Suppressor macrophage treated with lipopolysaccharide for 4 hours (primary cell): ENCODE data around the gene TOP2A.
A peak's percentile ranks its signal among the peaks of the same experiment; 100 is the strongest.

Source experiments
- DNase-seq: peaks from one replicate; pipeline ENCODE4 v3.0.0-alpha.2; 2020

TOP2A gene

DNA sequence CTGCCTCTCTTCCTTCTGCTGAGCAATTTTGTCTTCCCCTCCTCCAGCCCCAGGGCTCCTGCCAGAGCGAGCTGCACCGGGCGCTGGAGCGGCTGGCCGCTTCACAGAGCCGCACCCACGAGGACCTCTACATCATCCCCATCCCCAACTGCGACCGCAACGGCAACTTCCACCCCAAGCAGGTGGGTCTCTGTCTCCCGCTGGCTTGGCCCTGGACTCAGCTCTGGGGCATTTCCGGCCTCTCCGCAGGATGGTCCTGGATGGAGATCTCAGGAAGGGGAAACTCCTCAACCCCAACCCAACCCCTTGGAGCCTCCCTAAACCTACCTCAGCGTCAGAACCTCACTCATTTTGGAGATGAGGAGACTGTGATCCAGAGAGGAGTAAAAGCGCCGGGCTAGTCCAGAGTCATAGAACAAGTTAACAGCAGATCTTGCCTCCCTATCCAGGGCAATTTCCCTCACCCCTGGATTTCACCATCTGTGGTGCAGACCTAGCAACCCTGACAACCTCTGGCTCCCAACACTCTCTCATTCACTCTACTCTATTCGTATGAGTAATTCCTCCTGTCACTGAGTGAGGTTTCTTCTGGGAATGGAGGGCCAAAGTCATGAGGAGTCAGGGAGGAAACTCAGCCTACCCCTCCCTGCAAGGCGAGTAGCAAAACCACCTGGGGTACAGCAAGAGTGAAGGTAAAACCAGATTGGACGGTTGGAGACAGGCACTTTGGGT lies 36.4 kb upstream of the TOP2A start:
- DNase-seq: no peak

DNA sequence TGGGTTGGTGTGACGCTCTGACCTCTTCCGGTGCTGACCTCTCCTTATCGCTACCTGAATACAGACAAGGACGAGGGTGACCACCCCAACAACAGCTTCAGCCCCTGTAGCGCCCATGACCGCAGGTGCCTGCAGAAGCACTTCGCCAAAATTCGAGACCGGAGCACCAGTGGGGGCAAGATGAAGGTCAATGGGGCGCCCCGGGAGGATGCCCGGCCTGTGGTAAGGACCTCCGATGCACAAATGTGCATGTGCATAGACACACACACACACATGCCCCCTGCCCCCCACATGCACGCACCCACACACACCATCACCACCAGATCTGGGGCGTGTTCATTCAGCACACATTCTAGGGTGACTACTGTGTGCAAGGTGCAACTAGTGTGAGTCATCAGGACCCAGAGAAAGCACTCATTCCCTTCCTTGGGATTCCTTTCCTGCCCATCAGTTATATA lies 35.3 kb upstream of the TOP2A start:
- no peak for DNase-seq

DNA sequence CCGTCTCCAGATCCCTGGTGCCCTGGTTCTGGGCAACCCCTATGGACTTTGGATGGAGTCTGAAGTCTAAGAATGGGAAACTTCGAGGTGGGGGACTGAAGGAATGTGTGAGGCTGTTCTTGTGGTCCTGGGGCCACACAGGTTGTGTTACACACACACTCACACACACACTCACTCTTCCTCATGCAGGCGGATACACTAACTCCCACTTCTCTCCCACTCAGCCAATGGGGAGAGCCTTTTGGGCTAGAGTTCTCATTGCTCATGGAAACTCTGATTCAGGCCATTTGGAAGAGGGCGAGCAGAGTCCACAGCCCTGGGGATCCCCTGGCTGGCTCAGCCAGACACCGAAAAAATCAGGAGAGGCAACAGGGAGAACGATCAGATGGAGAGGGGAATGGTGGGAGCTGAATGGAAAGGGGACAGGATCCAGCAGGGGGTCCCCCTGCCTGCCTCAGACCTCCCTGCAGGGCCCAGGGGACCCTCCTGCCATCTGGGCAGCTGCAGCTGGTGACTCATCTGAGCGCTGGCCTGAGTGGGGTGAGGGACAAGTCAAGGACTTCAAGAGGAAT lies 34.6 kb upstream of the TOP2A start:
- no peak for DNase-seq

DNA sequence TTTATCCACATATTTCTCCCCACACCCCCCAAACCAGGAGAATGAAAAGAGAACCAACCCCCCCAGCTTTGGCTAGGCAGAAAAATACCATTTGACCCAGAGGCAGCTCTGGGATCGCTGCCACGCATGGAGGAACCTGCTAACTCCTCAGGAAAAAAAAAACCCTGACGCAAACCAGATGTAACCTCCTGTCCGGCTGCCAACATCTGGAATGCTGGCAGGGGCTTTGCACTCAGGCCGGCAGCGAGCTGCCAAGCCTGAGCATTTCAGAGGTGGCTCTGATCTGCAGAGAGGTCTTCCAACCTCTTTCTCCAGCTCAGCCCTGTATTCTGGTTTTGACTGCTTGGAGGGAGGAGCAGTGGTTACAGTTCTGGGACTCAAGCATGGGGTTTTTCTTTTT lies 33.7 kb upstream of the TOP2A start:
- no peak for DNase-seq

DNA sequence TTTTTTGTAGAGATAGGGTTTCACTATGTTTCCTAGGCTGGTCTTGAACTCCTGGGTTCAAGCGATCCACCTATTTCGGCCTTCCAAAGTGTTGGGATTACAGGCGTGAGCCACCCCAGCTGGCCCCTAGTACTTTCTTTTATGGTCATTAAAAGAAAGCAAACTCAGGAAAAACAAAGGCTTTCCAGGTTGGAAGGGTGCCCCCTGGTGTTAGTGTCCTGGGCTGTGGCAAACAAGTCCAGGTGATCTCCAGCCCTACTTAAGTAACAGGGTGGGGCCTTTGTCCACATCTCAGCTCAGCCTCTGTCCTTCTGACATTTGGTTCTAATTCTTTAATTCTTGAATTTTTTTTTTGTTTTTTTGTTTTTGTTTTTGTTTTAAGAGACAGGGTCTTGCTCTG lies 32.5 kb upstream of the TOP2A start:
- DNase-seq: peak; percentile 46

DNA sequence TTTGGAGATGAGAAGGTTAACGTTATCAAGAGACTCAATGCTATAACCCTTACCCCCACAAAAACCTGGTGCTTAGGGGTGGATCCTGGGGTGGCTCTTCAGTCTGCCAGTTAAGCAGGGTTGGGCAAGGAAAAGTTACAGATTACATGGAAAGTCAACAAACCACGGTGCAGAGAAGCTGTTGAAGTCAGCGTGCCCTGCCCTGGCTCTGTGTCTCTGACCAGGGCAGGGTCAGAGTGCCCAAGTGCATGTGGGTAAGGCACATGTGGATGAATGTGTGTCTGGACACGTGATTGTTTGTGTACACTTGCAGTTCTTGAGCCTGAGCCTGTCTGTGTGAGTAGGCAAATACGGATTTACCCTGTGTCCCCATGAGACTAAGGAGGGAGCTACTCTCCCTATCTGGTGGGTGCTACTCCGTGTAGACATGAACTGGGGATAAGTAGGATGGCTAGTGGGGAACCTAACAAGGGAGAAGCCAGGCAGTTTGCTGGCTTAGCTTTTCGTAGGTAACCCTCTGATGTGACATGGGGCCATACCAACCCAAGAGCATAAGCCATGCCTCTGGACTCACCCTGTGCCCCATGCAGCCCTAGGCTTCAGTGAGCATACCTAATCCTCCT lies 31.1 kb upstream of the TOP2A start:
- peak; percentile 40 for DNase-seq

DNA sequence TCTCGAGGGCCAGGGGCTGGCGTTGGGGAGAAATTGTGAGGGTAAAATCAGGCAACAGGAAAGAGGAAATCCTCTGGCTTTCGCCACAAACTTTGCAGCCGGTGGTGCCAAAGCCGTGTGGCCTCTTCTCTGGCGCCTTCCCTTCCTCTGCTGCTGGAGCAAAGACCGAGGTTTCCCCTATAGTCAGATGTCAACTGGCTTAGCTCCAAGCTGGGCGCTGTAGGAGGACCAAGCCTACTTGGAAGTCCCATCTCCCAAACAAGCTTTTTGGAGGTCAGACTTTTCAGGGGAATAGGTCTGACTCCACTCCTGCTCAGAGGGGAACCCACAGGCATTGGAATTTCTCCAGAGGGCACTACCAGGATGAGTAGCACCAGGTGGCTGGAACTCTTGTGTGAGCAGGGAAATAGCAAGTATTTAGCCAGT lies 30.5 kb upstream of the TOP2A start:
- DNase-seq: peak; percentile 65

DNA sequence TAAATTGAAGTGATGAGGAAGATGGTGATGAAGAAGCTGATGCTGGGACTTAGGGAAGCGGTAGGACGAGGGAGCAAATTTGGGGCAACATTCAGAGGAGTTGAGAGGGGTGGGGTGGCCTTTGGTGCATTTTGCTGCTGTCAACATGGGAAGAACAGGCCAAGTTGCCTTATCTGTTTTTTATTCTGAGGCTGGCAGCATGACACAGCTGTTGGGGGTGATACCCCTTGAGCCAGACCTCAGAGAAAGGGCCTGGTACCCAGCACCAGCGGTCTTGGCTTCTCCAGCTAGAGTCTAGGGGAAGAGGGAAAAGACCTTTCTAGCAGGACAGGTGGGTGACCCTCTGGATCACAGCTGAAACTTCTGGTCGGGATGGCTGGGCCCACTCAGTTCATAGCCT lies 30.1 kb upstream of the TOP2A start:
- DNase-seq: no peak

DNA sequence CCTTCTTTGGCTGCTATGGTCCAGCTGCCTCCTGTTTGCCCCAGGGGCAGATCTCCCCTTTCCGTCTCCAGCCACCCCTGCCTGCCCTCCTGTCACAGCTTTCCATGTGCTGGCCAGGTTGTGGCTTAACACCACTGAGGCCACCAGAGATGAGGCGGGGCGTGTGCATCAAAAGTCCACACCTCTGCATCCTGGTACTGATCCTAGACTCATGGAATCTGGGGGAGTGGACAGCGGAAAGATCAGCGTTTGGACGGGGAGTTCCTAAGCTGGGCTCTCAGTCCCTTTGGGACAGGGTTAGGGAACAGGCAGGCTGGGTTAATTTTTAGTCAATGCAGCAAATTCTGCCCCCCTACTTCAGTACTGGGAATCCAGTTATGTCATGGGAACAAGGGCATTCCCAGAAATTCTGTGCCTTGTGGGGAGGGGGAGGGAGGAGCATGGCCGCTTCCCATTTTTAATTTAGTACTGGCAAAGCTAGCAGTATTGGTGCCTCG lies 29.5 kb upstream of the TOP2A start:
- DNase-seq: no peak

DNA sequence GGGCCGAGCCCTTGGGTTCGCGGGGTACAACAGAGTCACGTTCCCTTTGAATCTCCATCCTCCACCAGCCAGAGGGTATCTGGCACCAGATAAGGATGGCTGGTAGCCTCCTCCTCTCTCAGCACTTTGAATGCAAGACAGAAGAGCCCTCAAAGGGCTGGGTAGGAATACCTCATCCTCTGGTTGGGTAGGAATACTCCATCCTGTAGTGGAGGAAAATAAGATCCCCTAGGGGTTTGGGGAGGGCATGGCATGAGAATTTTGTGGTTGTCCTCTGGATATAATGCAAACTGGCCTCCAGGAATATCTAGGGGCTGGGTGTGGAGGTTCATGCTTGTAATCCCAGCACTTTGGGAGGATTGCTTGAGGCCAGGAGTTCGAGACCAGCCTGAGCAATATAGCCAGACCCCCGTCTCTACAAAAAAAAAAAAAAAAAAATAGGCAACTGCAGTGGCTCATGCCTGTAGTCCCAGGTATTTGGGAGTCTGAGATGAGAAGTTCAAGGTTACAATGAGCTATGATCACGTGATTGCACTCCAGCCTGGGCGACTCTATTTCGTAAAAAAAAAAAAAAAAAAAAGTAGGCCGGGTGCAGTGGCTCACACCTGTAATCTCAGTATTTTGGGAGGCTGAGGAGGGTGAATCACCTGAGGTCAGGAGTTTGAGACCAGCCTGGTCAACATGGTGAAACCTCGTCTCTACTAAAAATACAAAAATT lies 28.2 kb upstream of the TOP2A start:
- DNase-seq: no peak

DNA sequence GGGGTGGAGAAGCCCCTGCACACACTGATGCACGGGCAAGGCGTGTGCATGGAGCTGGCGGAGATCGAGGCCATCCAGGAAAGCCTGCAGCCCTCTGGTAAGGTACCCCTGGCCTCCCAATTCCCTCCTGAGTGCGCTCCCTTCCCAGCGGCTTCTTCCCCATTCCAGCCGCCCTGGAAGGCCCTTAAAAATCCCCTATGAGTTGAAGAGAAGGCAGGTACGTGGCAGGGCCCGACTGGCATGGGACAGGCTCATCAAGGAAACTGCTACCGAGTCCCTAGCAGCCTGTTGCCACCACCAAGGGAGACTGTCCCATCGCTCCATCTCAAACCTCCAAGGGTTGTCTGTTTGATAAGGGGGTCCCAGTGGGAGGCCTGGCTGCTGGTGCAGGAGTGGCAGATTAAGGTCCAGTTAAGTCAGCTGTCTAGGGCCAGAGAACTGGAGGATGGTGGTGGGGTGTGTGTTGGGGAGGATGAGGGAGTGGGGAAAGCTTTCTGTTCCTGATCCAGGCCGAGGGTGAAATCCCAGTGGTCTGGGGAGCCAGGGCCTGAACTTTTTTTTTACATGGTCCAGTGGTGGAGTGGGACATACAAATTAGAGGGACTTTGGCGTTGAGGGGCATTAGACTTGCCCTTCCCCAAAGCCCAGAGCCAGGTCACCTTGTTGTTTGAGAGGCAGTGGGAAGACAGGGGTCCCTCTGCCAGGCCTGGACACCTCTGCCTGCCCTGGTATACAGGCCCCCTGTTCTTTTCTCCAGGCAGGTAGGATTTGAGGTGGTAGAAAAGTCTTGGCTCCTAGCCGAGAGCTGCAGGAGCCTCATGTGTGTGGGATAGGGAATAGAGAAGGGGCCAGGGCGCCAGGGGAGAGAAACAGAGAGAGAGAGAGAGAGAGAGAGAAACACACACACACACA lies 26.5 kb upstream of the TOP2A start:
- DNase-seq: no peak

DNA sequence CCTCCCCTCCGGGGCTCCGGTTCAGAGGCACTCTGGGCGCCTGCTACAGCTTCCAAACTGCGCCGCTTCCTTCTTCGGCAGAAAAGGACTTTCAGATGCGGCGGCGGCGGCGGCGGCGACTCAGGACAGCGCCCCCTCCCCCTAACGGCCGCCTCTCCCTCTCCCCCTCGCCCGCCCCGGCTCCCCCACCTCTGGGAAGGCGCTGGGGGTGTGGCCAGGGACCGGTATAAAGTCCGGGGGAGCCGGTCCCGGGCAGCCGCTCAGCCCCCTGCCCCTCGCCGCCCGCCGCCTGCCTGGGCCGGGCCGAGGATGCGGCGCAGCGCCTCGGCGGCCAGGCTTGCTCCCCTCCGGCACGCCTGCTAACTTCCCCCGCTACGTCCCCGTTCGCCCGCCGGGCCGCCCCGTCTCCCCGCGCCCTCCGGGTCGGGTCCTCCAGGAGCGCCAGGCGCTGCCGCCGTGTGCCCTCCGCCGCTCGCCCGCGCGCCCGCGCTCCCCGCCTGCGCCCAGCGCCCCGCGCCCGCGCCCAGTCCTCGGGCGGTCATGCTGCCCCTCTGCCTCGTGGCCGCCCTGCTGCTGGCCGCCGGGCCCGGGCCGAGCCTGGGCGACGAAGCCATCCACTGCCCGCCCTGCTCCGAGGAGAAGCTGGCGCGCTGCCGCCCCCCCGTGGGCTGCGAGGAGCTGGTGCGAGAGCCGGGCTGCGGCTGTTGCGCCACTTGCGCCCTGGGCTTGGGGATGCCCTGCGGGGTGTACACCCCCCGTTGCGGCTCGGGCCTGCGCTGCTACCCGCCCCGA lies 25.7 kb upstream of the TOP2A start, which contains the start of gene IGFBP4:
Gene IGFBP4, plus strand, starts transcription at position 255 of the 792 bp plus-strand sequence. Its CDS starts 286 bp downstream, at position 541.
- peak; percentile 86 for DNase-seq

DNA sequence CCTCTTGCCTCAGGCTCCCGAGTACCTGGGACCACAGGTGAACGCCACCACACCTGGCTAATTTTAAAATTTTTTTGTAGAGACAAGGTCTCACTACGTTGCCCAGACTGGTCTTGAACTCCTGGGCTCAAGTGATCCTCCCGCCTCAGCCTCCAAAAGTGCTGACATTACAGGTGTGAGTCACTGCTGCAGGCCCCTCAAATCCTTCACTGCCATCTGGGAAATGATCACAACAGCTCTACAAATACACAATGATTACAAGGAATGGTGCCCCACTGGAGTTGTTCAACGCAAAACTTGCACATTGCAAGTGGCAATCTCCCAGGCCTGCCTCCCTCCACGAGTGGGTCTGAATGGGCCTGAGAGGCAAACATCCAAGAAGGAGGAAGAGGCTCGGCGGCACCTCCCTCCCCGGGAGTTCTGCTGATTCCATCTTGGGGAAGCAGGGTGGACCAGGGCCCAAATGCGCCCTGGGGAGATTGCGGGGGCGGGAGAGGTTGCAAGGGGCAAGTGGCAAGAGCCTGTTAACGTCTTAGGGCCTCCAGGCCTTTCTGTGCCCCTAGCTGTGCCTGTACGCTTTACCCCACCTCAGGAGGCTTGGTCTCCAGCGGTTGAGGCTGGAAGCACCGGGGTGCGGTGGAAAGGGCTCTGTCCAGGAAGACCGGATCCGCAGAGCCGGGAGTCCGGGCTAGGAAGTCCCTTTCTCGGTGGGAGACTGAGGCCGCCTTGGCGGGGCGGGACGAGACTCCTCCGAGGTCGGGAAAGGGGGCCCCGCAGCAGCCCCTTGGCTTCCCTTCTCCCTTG lies 24.9 kb upstream of the TOP2A start:
- DNase-seq: no peak

DNA sequence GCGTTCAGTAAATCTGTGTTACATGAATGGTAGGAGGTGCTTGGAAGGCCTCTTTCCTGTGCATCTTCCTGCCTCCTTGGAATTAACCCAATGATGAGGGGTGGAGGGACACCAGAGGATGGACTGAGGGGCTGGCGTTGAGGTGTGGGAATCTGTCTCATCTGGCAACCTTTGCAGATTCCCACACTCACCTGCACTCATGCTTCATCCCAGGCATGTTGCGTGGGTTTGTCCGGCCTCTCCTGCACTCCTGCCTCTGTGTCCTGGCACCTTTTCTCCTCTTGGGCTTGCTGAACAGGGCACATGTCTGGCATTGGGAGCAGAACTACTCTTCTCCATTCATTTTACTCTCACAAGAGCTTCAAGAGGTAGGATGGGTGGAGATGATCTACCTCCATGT lies 22.5 kb upstream of the TOP2A start:
- no peak for DNase-seq

DNA sequence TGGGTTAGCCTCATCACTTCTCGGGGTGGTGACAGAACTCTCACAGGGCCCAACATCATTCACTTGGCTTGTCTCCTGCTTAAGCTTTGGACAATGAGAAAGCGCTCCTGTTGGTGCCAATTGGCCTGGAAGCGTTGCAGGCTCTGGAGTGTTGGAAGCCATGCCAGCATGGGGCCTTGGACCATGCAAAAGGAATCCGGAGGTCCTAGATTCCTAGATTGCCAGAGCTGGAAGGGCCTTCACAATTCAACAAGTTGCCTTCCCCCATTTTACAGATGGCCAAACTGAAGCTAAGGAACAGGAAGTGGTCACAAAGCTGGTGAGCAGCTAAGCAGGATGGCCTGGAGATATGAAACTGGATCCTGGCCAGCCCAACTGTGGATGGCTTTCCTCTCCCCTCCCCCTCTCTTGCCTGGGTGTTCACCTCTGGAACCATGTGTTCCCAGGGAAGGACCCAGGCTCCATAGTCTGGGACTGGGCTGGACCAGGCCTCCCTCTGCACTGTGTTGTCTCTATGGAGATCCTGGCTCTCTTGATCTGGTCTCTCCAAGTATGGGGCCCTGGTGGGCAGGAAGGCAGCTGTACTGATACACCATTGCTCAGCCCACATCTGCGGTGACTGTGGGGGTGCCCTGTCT lies 19.5 kb upstream of the TOP2A start:
- DNase-seq: peak; percentile 41

DNA sequence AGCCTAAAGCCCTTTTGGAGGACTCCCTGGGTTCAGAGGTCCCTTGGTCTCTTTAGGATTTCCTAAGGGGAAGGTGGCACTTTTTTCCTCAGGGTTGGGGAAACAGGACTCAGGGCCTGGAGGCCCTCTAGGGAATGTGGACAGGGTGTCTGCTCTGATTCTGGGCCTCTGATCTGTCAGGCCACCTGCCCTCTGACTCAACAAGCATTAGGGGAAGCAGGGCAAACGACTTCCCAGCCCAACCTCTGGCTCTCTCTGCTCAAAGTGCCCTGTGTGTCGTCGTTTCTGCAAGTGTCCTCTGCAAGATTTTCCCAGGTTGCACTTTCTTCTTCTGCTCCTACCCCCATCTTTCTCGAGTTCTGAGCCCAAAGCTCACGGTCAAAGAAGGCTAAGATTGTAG lies 18.9 kb upstream of the TOP2A start:
- no peak for DNase-seq

DNA sequence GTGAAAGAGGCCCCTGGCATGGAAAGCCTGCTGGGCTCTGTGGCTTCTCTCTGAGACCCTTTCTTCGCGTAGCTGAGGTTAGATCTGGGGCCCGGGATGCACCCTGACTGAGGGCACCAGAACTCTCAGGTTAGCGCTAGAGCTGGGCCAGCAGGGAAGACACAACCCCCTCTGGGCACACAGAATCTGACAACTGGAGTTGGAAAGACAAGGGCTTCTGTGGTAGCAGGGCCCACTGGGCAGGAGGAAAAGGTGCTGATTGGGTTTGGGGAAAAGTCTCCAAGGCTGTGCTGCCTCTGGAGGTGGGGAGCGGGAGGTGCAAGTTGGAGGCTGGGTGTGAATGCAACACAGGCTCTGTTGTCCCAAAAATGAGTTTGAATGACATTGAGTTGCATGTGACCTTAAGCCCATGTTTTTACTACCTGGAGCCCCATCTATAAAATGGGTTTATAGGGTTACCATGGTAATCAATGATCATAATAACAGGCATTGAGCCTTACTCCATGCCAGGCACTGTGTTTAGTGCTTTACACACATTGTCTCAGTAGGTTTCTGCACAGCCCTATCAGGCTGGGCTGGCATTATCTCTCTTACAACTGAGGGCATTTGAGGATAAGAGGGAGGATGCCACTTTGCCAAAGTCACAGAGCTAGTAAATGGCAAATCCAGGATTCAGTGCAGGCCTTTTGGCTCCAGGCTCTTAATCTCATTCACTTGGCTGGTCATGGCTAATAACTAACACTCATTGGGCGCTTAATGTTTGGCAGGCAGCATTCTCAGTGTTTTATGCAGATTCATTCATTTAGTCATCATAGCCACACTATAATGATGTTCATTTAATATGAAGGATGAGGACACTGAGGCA lies 16.1 kb upstream of the TOP2A start:
- DNase-seq: no peak

DNA sequence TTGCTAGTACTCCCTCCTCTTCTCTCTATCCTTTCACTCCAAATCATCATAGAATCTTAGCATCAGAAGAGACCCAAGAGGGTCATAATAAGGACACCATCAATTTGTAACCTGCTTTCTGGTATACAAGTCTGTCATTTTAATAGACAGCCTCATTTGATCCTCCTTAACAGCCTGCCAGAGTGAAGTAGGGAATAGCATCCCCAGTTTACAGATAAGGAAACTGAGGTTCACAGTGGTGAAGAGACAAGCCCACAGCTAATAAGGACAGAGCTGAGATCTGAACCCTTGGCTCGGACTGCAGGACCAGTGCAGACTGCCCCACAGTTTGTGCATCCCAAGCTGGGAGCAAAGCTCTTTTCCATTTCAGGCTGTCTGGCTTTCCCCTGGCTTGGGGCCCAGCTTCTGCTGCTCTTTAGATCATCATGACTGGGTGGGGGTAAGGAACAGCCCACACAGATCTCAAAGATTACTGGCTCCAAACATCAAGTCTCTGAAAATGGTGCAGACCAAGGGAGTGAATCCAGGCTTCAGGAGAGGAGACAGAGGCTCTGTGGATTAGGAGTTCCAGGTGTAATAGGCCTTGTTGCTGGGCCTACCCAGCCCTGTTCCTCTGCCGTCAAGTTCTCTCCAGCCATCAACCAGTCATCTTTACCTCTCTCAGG lies 15.3 kb upstream of the TOP2A start:
- no peak for DNase-seq

DNA sequence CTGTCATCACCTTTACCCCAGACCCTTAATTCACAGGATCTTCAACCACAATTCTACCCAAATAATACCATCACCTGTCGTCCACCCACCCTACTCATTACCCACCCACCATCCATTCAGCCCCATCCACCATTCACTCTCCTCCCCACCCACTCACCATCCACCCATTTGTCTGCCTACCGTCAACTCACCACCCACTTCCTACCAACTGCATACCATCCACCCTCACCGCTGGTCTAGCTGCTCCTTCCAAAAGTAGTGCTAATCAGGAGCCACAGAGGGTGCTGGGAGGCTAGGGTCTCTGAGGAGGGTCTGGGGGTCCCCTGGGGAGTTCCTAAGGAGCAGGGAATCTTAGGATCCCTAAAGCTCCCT lies 13.5 kb upstream of the TOP2A start:
- no peak for DNase-seq
